DMS79 (cell line): Measurements from ENCODE around the gene AP1M1.
A peak's percentile ranks its signal among the peaks of the same experiment; 100 is the strongest.
"Not testable (repeated sequence)": the region's sequence is repeated elsewhere in the genome, so short reads cannot be mapped to it uniquely, and the experiment has no call there.

Experiments
- DNase-seq: peaks from one replicate; lab custom pipeline; 2025; lab: John Stamatoyannopoulos, UW

Gene AP1M1

GRCh38 chr19:16262618-16263017 is 64.9 kb downstream of the AP1M1 start:
- DNase-seq = no peak

- no peak for DNase-seq
Observed at GRCh38 chr19:16263141-16263761, 65.5 kb downstream of the AP1M1 start.

- no peak for DNase-seq
Observed at GRCh38 chr19:16265205-16265604, 67.5 kb downstream of the AP1M1 start.

GRCh38 chr19:16265890-16266585 is 68.3 kb downstream of the AP1M1 start:
- DNase-seq = no peak

DNA sequence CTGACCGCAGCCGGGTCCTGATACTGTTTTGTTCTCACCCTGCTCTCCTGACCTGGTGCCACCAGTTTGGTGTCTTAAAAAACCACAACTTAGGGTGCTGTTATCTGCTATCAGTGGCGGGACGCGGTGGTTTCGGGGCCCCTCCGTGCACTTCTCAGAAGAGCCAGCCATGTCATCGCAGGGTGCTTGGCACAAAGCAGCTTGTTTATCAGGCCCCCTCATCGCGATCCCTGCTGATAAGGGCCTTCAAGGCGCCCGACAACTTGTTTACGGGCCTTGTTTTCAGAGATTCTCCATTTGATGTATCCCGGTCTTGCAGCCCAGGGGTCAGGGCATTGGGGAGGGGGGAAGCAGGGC is 68.9 kb downstream of the AP1M1 start:
- no peak for DNase-seq

GRCh38 chr19:16268676-16269319 is 71.1 kb downstream of the AP1M1 start:
- no peak for DNase-seq

DNA sequence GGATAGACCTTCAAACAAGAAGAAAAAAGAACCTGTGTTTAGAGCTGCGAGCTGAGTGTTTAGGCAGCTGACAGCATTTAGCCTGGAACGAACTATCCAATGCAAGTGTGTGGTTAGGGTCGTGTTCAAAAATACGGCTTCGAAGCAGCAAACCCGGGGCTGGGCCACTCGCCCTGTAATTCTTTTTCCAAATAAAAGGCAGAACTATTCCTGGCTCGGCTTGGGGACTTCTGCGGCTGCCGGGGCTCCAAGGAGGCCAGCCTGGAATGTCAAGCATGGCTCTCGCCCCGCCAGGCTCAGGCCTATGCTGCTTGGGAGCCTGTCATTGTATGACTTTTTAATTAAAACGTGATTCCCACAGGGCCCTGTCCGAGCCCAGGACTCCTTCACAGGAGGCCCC is 75.2 kb downstream of the AP1M1 start:
- DNase-seq = no peak

- no peak for DNase-seq
Observed at GRCh38 chr19:16274447-16274846, 76.7 kb downstream of the AP1M1 start.

DNA sequence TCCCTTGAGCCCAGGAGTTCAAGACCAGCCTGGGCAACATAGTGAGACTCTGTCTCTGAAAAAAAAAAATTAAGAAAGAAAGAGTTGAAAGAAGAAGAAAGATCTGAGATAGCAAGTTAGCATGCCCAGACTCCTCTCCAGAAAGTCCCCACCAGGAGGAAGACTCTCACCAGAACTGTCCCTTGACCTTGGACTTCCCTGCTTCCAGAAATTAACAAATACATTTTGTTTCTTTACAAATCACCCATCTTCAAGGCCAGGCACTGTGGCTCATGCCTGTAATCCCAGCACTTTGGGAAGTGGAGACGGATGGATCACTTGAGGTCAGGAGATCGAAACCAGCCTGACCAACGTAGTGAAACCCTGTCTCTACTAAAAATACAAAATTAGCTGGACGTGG is 82.6 kb downstream of the AP1M1 start:
- no peak for DNase-seq

- DNase-seq = no peak
Observed at GRCh38 chr19:16281743-16282142, 84.0 kb downstream of the AP1M1 start.

DNA sequence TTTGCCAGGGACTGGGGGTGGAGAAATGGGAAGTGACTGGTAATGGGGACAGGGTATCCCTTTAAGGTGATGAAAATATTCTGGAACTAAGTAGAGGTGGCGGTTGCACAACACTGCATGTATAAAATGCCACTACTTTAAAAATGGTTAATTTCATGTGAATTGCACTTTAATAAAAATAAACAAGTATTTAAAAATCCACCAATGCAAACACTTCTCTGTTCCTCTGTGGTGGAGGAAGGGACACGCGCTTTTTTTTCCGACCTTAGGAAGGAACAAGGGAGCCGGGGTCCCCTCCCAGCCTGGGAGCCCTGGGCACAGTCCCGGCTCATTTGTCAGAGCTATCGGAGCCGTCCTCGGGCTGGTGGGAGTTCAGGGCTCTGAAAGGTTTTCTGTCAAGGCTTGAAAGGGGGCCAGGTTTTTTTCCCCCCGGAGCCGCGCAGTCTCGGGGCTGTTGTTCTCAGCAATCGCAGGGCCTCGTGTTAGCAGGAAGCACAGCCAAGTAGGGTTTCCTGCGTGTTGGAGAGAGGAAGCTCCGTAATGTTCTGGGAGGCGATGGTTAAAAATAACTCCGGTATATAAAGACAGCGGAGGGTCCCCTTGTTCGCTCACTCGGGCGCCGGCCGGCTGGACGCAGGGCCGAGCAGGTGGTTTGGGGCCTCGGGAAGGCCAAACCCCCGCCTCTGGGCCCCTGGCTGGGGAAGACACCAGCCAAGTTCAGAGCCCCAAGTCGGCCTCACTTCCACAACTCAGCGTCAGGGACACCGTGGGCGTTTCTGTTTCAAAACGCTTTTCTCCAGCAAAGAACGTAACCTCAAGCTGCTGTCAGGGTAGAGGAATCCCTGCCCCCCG is 85.7 kb downstream of the AP1M1 start:
- DNase-seq = no peak

DNA sequence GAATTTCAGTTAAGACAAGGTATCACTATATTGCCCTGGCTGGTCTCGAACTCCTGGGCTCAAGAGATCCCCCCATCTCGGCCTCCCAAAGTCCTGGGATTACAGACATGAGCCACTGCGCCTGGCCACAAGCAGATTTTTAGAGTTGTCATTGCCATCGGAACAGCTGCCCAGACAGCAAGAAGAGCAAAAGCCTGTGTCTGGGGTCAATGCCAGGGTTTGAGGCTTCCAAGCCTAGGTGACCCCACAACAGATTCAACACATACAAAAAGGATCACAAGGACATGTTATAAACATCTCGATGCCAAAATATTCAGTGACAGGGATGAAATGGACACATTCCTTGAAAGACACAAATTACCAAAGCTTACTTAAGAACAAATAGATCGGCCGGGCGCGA is 86.8 kb downstream of the AP1M1 start:
- no peak for DNase-seq

DNA sequence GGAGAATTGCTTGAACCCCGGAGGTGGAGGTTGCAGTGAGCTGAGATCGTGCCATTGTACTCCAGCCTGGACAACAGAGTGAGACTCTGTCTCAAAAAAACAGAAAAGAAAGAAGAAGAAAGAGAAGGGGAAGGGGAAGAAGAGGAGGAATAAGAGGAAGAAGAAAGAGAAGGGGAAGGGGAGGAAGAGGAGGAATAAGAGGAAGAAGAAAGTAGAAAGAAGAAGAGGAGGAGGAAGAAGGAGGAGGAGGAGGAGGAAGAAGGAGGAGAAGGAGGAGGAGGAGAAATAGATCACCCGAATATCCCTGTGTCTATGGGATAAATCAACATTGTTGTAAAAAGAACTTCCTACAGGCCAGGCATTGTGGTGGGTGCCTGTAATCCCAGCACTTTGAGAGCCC is 87.4 kb downstream of the AP1M1 start:
- DNase-seq = not testable (repeated sequence)

DNA sequence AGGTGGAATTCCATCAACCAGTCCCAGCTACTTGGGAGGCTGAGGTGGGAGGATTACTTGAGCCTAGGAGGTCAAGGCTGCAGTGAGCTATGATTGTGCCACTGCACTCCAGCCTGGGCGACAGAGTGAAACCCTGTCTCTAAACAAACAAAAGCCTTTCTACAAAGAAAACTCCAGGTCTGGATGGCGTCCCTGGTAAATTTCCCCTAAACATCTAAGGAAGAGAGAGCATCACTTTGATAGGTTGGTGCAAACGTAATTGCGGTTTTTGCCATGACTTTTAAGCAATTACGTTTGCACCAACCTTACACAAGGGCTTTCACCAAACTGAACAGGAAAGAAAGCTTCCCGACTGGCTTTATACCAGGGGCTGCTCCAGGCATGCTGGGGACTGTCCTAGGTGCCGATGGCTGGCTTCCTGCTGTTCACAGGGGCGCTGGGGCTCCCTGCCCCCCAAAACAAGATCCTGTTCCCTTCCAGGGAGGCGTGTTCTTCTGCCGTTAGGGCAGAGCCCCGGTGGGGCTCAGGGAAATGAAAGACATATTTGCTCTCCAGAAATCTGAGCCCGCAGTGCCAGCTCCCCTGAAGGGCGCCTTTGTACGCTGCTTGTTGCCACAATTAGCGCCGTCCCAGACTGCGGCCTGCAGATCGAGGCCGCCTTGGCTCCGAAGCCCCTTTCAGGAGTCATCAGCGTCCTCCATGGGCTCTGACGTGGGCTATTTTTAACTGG is 88.2 kb downstream of the AP1M1 start:
- DNase-seq = peak; percentile 74

DNA sequence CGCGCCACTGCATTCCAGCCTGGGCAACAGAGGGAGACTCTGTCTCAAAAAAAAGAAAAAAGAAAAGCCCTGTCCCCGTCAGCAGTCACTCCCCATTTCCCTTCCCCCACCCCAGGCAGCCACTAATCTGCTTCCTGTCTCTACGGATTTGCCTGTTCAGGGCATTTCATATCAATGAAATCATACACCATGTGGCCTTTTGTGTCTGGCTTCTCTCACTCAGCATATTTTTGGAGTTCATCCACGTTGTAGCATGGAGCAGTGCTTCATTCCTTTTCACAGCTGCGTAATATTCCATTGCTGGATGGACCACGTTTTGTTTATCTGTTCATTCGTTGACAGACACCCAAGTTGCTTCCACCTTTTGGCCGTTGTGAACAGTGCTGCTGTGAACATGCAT is 90.8 kb downstream of the AP1M1 start:
- DNase-seq = no peak

DNA sequence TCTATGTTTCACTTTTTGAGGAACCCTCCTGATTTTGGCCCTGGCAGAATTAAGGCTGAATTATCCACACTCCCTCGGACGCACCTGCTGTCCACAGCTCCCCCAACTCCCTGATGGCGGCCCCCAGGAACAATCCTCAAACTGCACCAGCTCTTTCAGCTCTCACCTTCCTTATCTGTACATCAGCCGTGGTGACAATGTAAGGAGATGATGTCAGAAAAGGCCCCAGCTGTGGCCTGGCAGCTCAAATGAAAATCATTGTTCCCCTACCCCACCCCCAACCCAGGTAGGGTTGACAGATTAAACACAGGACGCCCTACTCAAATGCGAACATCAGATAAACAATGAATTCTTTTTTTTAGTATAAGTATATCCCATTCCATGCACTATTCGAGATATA is 91.9 kb downstream of the AP1M1 start:
- no peak for DNase-seq

DNA sequence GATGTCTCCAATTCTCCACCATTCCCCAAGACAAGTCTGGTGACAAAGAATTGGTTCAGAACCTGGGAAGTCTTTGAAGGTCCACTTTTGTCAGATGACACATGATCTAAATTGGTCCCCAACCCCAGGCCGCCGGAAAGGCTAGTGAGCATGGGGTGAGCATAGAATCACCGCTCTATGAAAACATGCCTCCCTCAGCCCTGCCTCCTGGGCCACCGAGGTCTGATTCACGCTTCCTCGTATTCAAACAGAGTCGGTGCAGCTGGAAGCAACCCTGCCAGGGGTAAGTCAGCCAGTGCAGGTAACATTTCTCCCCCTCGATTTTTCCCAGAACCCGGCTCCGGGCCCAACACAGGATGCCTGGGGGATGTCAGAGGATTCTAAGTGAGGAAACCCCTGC is 93.0 kb downstream of the AP1M1 start:
- no peak for DNase-seq

DNA sequence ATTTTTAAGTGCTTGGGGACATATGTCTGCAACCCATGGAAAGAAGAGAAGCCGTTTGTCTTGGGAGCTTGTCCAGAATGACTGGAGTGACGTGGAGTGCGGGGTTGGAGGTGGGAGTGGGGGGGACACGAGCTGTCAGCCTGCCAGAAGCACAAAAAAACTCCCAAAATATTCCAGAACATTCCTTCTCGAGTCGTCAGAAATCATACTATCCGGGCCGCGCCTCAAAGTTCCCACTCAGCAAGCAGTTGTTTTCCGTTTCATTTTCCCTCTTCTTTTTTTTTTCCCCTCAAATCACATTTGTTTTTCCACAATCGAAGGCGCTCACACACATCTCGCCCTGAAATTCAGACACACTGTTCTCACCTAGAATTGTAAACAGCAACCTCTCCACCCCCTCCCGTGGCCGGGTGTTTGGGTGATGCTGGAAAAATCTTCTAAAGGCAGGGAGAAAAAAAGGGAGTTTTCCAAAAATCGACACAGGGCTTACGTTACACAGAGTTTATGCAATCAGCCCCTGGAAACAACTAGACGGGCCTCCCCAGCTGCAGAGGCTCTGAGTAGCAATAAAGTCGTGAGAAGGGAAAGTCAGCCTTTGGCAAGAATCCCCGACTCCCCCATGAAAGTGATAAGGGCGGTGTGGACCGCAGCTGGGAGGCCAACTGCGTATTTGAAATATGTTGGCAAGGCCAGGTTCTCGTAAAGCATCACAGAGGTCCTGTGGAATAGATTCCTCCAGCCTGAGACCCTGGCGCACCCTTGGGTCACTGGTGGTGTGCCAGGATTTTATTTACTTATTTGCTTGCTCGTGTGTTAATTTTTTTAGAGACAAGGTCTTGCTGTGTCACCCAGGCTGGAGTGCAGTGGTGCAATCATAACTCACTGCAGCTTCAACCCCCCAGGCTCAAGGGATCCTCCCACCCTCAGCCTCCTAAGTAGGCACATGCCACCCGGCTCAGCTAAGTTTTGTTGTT is 95.7 kb downstream of the AP1M1 start:
- DNase-seq = no peak

- DNase-seq = no peak
Observed at GRCh38 chr19:16295057-16295456, 97.3 kb downstream of the AP1M1 start.
